T-helper 2 cell treated with Interferon-gamma antibody and Interleukin-4, amounts not matched to agents 100 ng/mL and 5 ng/mL, for 36 hours (primary cell): ENCODE results near the gene ATF7IP. TPM values are rescaled to one million over a fixed set of nuclear protein-coding genes. Genes with fewer than 3 reads are reported as not detected.
"Not testable (repeated sequence)": the region's sequence is repeated elsewhere in the genome, so short reads cannot be mapped to it uniquely, and the experiment has no call there.

Experiments
- intact Hi-C: fragments of 100-400 bp; cut with micrococcal nuclease; formaldehyde crosslinking; loops from one replicate; pipeline ENCODE4 v1.15.1; 2023
- total RNA-seq: library from RNA; stranded (reverse); gene quantifications from 2 replicates; pipeline ENCODE4 v1.2.3, GENCODE V29; 2022

Gene ATF7IP
- total RNA-seq = 99.2 and 110 TPM in 2 replicates

- intact Hi-C loops = loop anchor here (1.0 to 5.0 kb wide), 10 partner anchors 20 to 595 kb away; partner anchors contain the start of gene ARHGDIB
Measured at GRCh38 chr12:14365294-14366208, at the start of gene ATF7IP. ATF7IP (plus strand) TSS chr12:14365682; CDS start chr12:14423916, 58,234 bp downstream.

- intact Hi-C loops = no loop called here
Measured at GRCh38 chr12:14317362-14318146, 47.9 kb upstream of the ATF7IP start.

- intact Hi-C loops = not testable (repeated sequence)
Measured at GRCh38 chr12:14319704-14320427, 45.6 kb upstream of the ATF7IP start.

GRCh38 chr12:14322403-14322802 lies 43.1 kb upstream of the ATF7IP start:
- intact Hi-C loops = no loop called here

GRCh38 chr12:14325716-14326343 lies 39.7 kb upstream of the ATF7IP start:
- intact Hi-C loops = no loop called here

GRCh38 chr12:14326699-14327098 lies 38.8 kb upstream of the ATF7IP start:
- intact Hi-C loops = no loop called here

GRCh38 chr12:14327711-14328110 lies 37.8 kb upstream of the ATF7IP start:
- intact Hi-C loops = no loop called here

GRCh38 chr12:14332482-14332881 lies 33.0 kb upstream of the ATF7IP start:
- intact Hi-C loops = no loop called here

- intact Hi-C loops = no loop called here
Measured at GRCh38 chr12:14340371-14340770, 25.1 kb upstream of the ATF7IP start.

- intact Hi-C loops = not testable (repeated sequence)
Measured at GRCh38 chr12:14351524-14351923, 14.0 kb upstream of the ATF7IP start.

- intact Hi-C loops = not testable (repeated sequence)
Measured at GRCh38 chr12:14352066-14352465, 13.4 kb upstream of the ATF7IP start.

- intact Hi-C loops = not testable (repeated sequence)
Measured at GRCh38 chr12:14354665-14355064, 10.8 kb upstream of the ATF7IP start.

- intact Hi-C loops = no loop called here
Measured at GRCh38 chr12:14356147-14356546, 9.3 kb upstream of the ATF7IP start.

GRCh38 chr12:14357486-14357885 lies 8.0 kb upstream of the ATF7IP start:
- intact Hi-C loops = no loop called here

- intact Hi-C loops = no loop called here
Measured at GRCh38 chr12:14362352-14362751, 3.1 kb upstream of the ATF7IP start.

- intact Hi-C loops = loop anchor here (1.0 to 5.0 kb wide), 8 partner anchors 21 to 410 kb away; a partner anchor contains a TSS
Measured at GRCh38 chr12:14364583-14365271, 755 bp upstream of the ATF7IP start.

GRCh38 chr12:14366209-14367039 lies 942 bp downstream of the ATF7IP start:
- intact Hi-C loops = loop anchor here (1.0 to 5.0 kb wide), 3 partner anchors 179 to 594 kb away; partner anchors contain the start of gene ARHGDIB

GRCh38 chr12:14367040-14367661 lies 1.7 kb downstream of the ATF7IP start:
- intact Hi-C loops = loop anchor here (2.0 to 5.0 kb wide), 2 partner anchors 180 to 594 kb away; partner anchors contain the start of gene ARHGDIB

GRCh38 chr12:14369311-14369710 lies 3.8 kb downstream of the ATF7IP start:
- intact Hi-C loops = loop anchor here (5.0 kb wide), 1 partner anchor 182 kb away; no protein-coding TSS in a partner anchor
